Right atrium auricular region (tissue), 2 donors: ENCODE results near the gene MYMK. TPM values are rescaled to one million over a fixed set of nuclear protein-coding genes. Genes with fewer than 3 reads are reported as not detected.
A peak's percentile ranks its signal among the peaks of the same experiment; 100 is the strongest.

Experiments
- DNase-seq: peaks from one replicate; pipeline ENCODE4 v3.0.0-alpha.2; 2019; ENCODE audit warnings: low spot score
- H3K27ac ChIP-seq, 2 donors: fragments of 200-600 bp; sonication (generic); 1 replicate in 1 of 2; 2 replicates in 1 of 2; pipeline ENCODE4 v1.5.1; 2016 to 2019
- H3K27me3 ChIP-seq, 2 donors: fragments of 200-600 bp; sonication (generic); one replicate each; pipeline versions ENCODE4 v1.5.1 to v1.6.0; 2017 to 2019
- H3K36me3 ChIP-seq: fragments of 200-600 bp; sonication (generic); one replicate; pipeline ENCODE4 v1.5.1; 2016
- H3K4me1 ChIP-seq, 2 donors: fragments of 200-600 bp; sonication (generic); one replicate each; pipeline versions ENCODE4 v1.5.1 to v1.6.0; 2017 to 2019
- H3K4me3 ChIP-seq, 2 donors: fragments of 200-600 bp; sonication (generic); 1 replicate in 1 of 2; 2 replicates in 1 of 2; pipeline ENCODE4 v1.5.1; 2017 to 2019; ENCODE audit warnings: mild to moderate bottlenecking in 1 of 2, moderate library complexity in 1 of 2
- H3K9me3 ChIP-seq, 2 donors: fragments of 200-600 bp; sonication (generic); one replicate each; pipeline ENCODE4 v1.5.1; 2019
- CTCF ChIP-seq, 2 donors: fragments of 200-600 bp; sonication (generic); IDR thresholded peaks; one replicate each; pipeline ENCODE4 v1.5.1; 2019; ENCODE audit warnings: antibody characterized with exemption in 2 of 2
- total RNA-seq, 2 donors: library from RNA; depleted of rRNA; stranded (reverse); fragments of >200 nt; gene quantifications; one replicate each; pipeline ENCODE4 v1.1.0, GENCODE V29; 2016

The MYMK gene
- total RNA-seq, 2 donors from 2014 or later, result not detected

DNA sequence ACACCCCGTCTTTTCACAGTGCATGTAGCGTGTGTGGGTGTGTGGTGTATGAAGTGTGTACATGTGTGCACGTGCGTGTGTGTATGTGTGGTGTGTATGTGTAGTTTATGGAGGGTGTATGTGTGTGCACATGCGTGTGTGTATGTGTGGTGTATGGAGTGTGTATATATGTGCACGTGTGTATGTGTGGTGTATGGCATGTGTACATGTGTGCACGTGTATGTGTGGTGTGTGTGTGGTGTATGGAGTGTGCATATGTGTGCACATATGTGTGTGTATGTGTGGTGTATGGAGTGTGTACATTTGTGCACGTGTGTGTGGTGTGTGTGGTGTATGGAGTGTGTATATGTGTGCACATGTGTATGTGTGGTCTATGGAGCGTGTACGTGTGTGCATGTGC is 13.2 kb downstream of the MYMK start:
- DNase-seq, result no peak
- Histone ChIP-seq H3K36me3 (no peaks in the 10 kb centered on the region), H3K9me3 (no peaks in the 10 kb centered on the region), H3K4me3 (no peak overlapping the region), H3K27ac (no peak overlapping the region), H3K27me3 (no peaks in the 10 kb centered on the region), H3K4me1 (peaks cover 0 to 41% of the 10 kb centered on the region in 2 donors)
- TF ChIP-seq CTCF (IDR thresholded peaks at IDR 0.05), result no peak

DNA sequence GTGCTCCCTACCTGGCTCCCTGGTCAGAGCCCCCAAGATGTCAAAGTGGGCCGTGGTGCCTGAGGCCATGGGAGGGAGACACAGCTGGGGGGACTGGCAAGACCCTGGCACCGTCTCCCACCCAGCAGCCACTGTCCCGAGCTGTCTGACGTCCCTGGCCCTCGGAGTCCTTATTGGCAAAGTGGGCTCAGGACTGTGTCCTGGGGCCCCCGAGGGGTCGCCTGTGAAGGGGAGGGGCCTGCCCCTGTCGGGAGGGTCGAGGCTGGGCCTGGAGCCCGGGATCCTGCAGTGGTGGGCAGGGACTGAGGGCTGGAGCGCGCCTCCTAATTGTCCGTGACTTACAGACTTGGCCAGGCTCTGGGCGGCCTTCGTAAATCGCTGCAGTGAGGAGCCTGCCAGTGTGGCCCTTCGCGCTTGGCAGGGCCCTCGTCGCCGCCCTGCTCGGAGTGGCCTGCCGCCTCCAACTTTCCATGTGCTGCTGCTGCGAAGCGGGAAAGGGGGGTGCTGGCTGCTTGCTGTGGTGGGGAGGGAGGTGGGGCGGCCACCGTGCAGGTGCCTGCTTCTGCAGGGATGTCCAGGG is 13.7 kb downstream of the MYMK start:
- DNase-seq, result no peak

GRCh38 chr9:133509179-133510083 is 15.3 kb downstream of the MYMK start:
- Histone ChIP-seq H3K4me1 (peaks cover 0 to 47% of the 10 kb centered on the region in 2 donors), H3K27ac (peak overlapping the region in 1 of 2 donors; percentile 21), H3K27me3 (no peaks in the 10 kb centered on the region), H3K9me3 (no peaks in the 10 kb centered on the region), H3K36me3 (no peaks in the 10 kb centered on the region), H3K4me3 (no peak overlapping the region)
- no peak for DNase-seq
- no peak for TF ChIP-seq CTCF (IDR thresholded peaks at IDR 0.05)

More for the DNA sequence above, 13.7 kb downstream of the MYMK start:
- no peak for TF ChIP-seq CTCF (IDR thresholded peaks at IDR 0.05)
- H3K4me1 ChIP-seq, result peaks cover 0 to 46% of the 10 kb centered on the region in 2 donors
- no peaks in the 10 kb centered on the region for H3K9me3 ChIP-seq
- H3K27me3 ChIP-seq, result no peaks in the 10 kb centered on the region
- no peak overlapping the region for H3K27ac ChIP-seq
- H3K36me3 ChIP-seq, result no peaks in the 10 kb centered on the region
- no peak overlapping the region for H3K4me3 ChIP-seq

- TF ChIP-seq CTCF (IDR thresholded peaks at IDR 0.05), result no peak
- Histone ChIP-seq H3K9me3 (peaks cover 0 to 3% of the 10 kb centered on the region in 2 donors), H3K36me3 (no peaks in the 10 kb centered on the region), H3K4me3 (no peak overlapping the region), H3K27me3 (no peaks in the 10 kb centered on the region), H3K27ac (no peak overlapping the region), H3K4me1 (peaks cover 0 to 37% of the 10 kb centered on the region in 2 donors)
- no peak for DNase-seq
These were observed 16.7 kb downstream of the MYMK start for GRCh38 chr9:133508046-133508445.

- Histone ChIP-seq H3K27ac (peak overlapping the region; percentile 27 to 75), H3K27me3 (no peaks in the 10 kb centered on the region), H3K4me1 (peaks cover 0 to 35% of the 10 kb centered on the region in 2 donors), H3K9me3 (peaks cover 0 to 9% of the 10 kb centered on the region in 2 donors), H3K36me3 (no peaks in the 10 kb centered on the region), H3K4me3 (no peak overlapping the region)
- TF ChIP-seq CTCF (IDR thresholded peaks at IDR 0.05), result no peak
- DNase-seq, result no peak
These were observed 17.4 kb downstream of the MYMK start for GRCh38 chr9:133507246-133507965.
